Measurements from ENCODE around the gene NEGR1. TPM values are rescaled to one million over a fixed set of nuclear protein-coding genes. Genes with fewer than 3 reads are reported as not detected.

The NEGR1 gene
- polyA plus RNA-seq, 3 donors from 2014 or later = 1.7 TPM; not detected in 2

DNA sequence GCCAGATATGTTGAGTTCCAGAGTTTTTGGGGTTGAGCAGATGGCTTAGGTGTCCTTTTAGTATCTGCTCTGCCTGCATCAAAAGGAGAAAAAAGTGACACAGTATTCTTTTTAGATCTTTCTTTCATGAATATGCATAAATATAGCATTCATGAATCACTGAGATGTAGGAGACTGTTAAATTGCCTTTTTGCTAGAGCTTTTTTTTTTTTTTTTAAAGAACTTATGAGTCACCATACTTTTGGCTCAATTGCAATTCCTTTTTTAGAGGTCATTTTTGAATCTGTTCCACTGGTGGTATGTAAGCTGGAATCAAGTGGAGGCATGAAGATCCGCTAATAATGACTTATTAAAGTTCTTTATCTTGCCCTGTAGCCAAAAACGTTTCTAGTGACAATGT lies 720.6 kb downstream of the NEGR1 start:
- Mint-ChIP-seq H3K27ac (no peak overlapping the region), H3K4me1 (no peaks in the 10 kb centered on the region), H3K4me3 (no peak overlapping the region), H3K27me3 (ENCODE audit: low read depth in 3 of 3) (peaks cover 0 to 2% (median 2%) of the 10 kb centered on the region in 3 donors), H3K9me3 (peaks cover 0 to 36% (median 4%) of the 10 kb centered on the region in 6 donors), H3K36me3 (no peaks in the 10 kb centered on the region)
- no peak for DNase-seq

DNA sequence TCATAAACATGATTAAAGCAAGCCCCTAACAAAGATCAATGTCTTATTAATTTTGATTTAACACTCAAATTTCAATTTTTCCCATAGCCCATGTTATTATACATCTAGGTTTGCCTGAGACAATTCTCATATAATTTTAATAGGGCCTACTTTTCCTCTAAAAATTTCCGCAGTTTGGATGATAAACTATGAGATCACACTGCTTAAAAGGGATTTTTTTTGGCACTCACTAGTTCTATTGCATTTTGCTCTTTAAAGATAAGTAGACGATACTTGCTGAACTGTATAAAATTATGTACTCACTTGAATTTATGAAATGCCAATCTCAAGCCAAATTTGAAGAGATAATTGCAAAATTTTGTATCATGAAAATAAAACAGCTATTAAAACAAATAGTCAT lies 721.1 kb downstream of the NEGR1 start:
- Mint-ChIP-seq H3K4me1 (no peaks in the 10 kb centered on the region), H3K36me3 (no peaks in the 10 kb centered on the region), H3K27me3 (ENCODE audit: low read depth in 3 of 3) (peaks cover 0 to 2% (median 2%) of the 10 kb centered on the region in 3 donors), H3K9me3 (peaks cover 0 to 30% (median 4%) of the 10 kb centered on the region in 6 donors), H3K4me3 (no peak overlapping the region), H3K27ac (no peak overlapping the region)
- DNase-seq = no peak

DNA sequence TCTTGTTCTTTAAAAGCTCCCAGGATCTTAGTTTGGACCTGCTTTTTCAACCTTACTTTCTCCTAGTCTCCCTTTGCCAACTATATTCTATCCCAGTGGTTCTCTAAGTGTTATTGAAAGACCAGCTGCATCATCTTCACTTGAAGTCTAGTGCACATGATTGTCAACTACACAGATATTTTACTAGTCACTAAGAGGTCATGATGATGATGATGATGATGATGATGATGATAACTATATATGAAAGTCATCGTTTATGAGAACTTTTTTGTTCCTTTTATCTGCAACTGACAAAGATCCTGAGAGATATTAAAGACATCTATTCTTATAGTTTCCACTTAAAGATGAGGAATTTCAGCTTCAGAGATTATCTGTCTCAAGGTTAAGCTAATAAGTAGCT lies 722.5 kb downstream of the NEGR1 start:
- DNase-seq = no peak
- Mint-ChIP-seq H3K27me3 (ENCODE audit: low read depth in 3 of 3) (peaks cover 0 to 2% (median 2%) of the 10 kb centered on the region in 3 donors), H3K36me3 (no peaks in the 10 kb centered on the region), H3K4me3 (no peak overlapping the region), H3K27ac (no peak overlapping the region), H3K9me3 (peaks cover 0 to 22% (median 4%) of the 10 kb centered on the region in 6 donors), H3K4me1 (no peaks in the 10 kb centered on the region)

DNA sequence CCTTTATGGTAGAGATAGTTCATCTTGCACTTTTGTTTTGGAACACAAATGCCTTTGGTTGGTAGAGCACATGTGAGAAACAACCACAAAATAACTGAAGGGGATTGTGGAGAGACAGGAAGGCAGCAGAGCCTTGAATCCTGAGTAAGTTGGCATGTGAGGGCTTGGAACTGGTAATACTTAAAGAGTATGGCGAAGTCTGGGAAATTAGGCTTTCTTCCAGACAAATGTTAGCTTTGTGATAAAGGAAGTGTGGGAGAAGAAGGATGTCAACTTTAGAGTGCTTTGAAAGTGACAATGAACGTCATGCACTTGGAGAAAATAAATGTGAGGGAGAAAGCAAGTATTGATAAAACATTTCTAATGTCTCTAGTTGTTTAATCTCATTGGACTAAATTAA lies 725.2 kb downstream of the NEGR1 start:
- peaks cover 0 to 2% (median 0%) of the 10 kb centered on the region in 3 donors for H3K27me3 Mint-ChIP-seq (ENCODE audit: low read depth in 3 of 3)
- no peaks in the 10 kb centered on the region for H3K4me1 Mint-ChIP-seq
- no peaks in the 10 kb centered on the region for H3K36me3 Mint-ChIP-seq
- peaks cover 0 to 6% (median 4%) of the 10 kb centered on the region in 6 donors for H3K9me3 Mint-ChIP-seq
- no peak for DNase-seq
- no peak overlapping the region for H3K4me3 Mint-ChIP-seq
- H3K27ac Mint-ChIP-seq = no peak overlapping the region

DNA sequence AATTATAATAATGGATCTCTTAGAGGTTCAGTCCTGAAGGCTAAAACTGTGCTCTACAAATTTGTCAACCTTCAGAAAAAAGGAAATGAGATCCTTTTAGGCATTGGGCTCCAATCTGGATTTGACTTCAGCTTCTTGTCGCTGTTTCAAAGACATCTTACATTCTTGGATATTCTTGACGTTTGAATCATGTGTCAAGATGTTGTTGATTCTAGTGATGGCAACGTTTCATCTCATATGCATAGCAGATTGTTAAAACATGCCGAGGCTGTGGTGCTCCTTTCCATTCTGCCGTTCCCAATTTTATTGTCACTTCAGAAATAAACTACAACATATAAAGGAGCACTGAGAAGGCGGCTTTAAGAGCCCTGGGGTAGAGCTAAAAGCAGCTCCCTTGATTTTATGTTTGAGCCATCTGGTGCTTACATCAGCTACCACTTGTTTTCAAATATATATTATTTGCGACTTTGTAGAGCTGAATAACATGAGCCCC lies 733.9 kb downstream of the NEGR1 start:
- Mint-ChIP-seq H3K36me3 (no peaks in the 10 kb centered on the region), H3K4me3 (no peak overlapping the region), H3K4me1 (no peaks in the 10 kb centered on the region), H3K9me3 (peaks cover 0 to 15% (median 3%) of the 10 kb centered on the region in 6 donors), H3K27me3 (ENCODE audit: low read depth in 3 of 3) (peaks cover 0 to 2% (median 0%) of the 10 kb centered on the region in 3 donors), H3K27ac (no peak overlapping the region)
- DNase-seq = no peak

DNA sequence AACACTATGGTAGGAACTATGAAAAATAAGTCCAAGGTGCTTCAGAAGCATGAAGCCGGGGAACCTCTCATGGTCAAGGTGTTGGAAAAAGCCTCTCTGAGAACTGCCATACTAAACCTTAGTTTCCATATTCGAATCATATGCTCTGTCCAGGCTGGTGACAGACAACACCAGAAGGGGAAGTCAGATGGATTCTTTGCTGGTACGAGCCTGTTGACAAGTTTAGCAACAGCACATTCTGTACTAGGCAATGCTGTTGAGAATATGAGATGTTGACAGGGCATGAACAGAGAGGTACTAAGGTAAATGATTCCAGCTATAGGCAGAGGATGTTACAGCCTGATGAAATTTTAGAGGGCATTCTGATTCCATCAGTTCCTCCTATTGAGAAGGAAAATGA lies 740.2 kb downstream of the NEGR1 start:
- no peaks in the 10 kb centered on the region for H3K4me1 Mint-ChIP-seq
- peaks cover 0 to 2% (median 0%) of the 10 kb centered on the region in 3 donors for H3K27me3 Mint-ChIP-seq (ENCODE audit: low read depth in 3 of 3)
- H3K4me3 Mint-ChIP-seq = no peak overlapping the region
- peaks cover 0 to 13% (median 4%) of the 10 kb centered on the region in 6 donors for H3K9me3 Mint-ChIP-seq
- H3K36me3 Mint-ChIP-seq = no peaks in the 10 kb centered on the region
- no peak for DNase-seq
- H3K27ac Mint-ChIP-seq = no peak overlapping the region

DNA sequence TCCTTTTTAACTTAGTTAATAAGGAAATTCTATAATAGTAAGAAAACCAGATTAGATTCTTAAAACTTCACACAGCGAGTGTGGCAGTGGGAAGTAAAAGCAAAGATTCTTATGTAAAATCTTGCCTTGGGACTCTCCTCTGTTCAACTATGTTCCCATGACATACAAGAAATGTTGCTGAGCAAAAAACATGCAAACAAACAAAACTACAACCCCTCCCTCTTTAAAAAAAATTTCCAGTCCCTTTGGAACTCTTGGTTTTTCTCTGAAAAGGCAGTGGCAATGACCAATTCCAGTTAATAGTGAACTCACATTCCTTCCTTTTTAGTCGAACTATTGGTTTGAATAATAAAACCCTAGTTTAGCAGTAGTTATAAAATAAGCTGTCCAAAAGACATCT lies 748.4 kb downstream of the NEGR1 start:
- no peak overlapping the region for H3K27ac Mint-ChIP-seq
- no peaks in the 10 kb centered on the region for H3K27me3 Mint-ChIP-seq (ENCODE audit: low read depth in 3 of 3)
- H3K4me1 Mint-ChIP-seq = no peaks in the 10 kb centered on the region
- H3K36me3 Mint-ChIP-seq = peaks cover 0 to 5% (median 0%) of the 10 kb centered on the region in 3 donors
- H3K4me3 Mint-ChIP-seq = no peak overlapping the region
- DNase-seq = no peak
- H3K9me3 Mint-ChIP-seq = peaks cover 0 to 9% (median 2%) of the 10 kb centered on the region in 6 donors

DNA sequence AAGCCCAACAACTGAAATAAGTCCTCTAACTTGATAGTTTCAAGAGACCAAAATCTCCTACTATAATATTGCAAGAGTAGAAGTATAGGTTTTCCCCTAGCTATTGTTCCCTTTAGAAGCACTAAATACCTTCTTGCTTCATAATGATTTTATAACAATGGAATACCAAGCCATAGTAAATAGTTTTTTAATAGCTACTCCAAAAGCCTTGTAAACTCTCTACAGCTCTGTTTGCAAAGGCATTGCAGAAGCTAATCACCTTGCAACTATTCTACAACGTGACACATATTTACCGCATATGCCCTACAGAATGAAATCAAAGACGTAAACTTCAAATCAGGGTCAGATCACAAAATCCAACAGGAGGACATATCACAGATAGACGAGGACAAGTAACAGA lies 750.0 kb downstream of the NEGR1 start:
- Mint-ChIP-seq H3K36me3 (peaks cover 0 to 5% (median 0%) of the 10 kb centered on the region in 3 donors), H3K9me3 (peaks cover 2 to 11% (median 4%) of the 10 kb centered on the region in 6 donors), H3K4me3 (no peak overlapping the region), H3K27me3 (ENCODE audit: low read depth in 3 of 3) (no peaks in the 10 kb centered on the region), H3K4me1 (no peaks in the 10 kb centered on the region), H3K27ac (no peak overlapping the region)
- no peak for DNase-seq

DNA sequence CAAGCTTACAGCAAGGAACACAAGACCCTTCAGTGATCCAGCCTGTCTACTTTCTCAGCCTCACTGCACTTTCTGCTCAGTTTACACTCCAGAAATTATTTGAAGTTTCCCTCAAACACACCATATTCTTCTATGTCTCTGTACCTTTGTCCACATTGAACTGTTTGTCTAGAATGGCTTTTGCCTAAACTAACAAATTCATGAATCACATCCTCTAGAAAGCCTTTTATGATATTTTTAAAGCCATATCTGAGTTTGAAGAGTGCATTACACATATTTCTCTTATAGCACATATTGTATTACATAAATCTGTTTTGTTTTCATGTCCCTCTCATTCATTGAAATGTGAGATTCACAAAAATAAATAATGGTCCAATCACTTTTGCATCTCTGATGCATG lies 755.5 kb downstream of the NEGR1 start:
- no peak overlapping the region for H3K27ac Mint-ChIP-seq
- H3K36me3 Mint-ChIP-seq = no peaks in the 10 kb centered on the region
- DNase-seq = no peak
- no peaks in the 10 kb centered on the region for H3K27me3 Mint-ChIP-seq (ENCODE audit: low read depth in 3 of 3)
- no peaks in the 10 kb centered on the region for H3K4me1 Mint-ChIP-seq
- H3K9me3 Mint-ChIP-seq = peaks cover 0 to 14% (median 5%) of the 10 kb centered on the region in 6 donors
- H3K4me3 Mint-ChIP-seq = no peak overlapping the region

DNA sequence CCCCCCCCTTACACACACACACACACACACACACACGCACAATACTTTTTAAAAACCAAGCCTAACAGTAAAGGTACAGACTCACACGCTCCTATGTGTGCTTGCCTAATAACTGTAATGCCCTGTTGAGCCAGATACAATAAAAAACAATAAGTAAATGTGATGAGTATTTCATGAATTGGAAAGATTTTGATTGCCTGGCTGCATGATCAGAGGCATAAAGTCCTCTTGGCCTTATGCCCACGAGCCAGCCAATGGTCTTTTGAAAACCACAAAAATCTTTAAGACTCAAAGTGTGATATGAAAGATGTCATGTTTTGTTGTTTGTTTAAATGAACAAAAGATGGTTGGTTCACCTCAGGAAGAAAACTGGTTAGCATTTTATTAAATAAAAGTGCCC lies 759.6 kb downstream of the NEGR1 start:
- Mint-ChIP-seq H3K27ac (no peak overlapping the region), H3K4me1 (no peaks in the 10 kb centered on the region), H3K36me3 (no peaks in the 10 kb centered on the region), H3K27me3 (ENCODE audit: low read depth in 3 of 3) (no peaks in the 10 kb centered on the region), H3K9me3 (peaks cover 0 to 14% (median 5%) of the 10 kb centered on the region in 6 donors), H3K4me3 (no peak overlapping the region)
- DNase-seq = no peak

DNA sequence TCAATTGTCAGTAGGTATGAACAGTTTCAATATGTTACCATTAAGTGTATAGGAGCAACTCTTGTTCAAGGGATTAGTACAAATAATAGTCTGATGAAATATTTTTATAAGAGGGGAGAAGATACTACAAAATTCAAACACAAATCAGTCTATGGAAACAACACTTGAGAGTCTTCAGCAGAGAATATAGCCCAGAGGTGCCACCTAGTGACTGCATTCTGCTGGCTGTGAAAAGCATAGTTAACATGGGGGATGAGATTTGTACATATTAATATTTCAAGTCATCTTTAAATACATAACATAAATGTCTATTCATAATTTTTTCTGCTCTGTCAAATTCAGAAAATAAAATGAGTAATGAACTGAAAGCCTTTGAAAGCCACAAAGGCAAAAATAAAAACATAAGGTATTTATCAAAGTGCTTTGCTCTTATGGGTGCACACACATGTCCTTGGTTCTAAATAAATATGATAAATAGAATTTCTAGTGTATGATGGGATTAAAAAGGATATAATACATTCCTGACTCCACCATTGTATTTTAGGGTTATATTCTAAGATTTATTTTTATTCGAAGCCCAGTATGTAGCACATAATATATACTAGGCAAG lies 760.6 kb downstream of the NEGR1 start:
- no peaks in the 10 kb centered on the region for H3K36me3 Mint-ChIP-seq
- no peak overlapping the region for H3K27ac Mint-ChIP-seq
- H3K9me3 Mint-ChIP-seq = peaks cover 0 to 8% (median 2%) of the 10 kb centered on the region in 6 donors
- DNase-seq = no peak
- H3K4me3 Mint-ChIP-seq = no peak overlapping the region
- H3K27me3 Mint-ChIP-seq (ENCODE audit: low read depth in 3 of 3) = no peaks in the 10 kb centered on the region
- no peaks in the 10 kb centered on the region for H3K4me1 Mint-ChIP-seq

DNA sequence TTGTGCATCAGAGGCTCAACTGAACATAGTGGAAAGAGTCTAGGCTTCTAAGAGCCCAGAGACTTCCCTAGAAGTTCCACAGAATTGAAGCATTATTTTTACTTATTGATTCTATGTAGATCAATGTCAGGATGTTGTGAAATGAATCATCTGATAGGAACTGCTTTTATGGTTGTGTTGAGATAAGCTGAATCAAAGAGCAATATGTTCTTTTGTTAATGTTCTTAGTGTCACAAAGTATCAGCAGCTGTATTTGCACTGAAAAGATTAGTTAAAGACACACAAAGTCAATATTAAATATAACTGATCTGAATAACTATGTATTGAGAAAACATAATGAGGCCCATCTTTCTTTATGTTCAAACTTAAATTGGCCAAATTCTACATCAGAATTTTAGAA lies 770.8 kb downstream of the NEGR1 start:
- no peak overlapping the region for H3K27ac Mint-ChIP-seq
- no peaks in the 10 kb centered on the region for H3K4me1 Mint-ChIP-seq
- peaks cover 0 to 3% (median 0%) of the 10 kb centered on the region in 3 donors for H3K36me3 Mint-ChIP-seq
- H3K9me3 Mint-ChIP-seq = peaks cover 5 to 16% (median 10%) of the 10 kb centered on the region in 6 donors
- no peak for DNase-seq
- H3K27me3 Mint-ChIP-seq (ENCODE audit: low read depth in 3 of 3) = peaks cover 0 to 2% (median 0%) of the 10 kb centered on the region in 3 donors
- H3K4me3 Mint-ChIP-seq = no peak overlapping the region

DNA sequence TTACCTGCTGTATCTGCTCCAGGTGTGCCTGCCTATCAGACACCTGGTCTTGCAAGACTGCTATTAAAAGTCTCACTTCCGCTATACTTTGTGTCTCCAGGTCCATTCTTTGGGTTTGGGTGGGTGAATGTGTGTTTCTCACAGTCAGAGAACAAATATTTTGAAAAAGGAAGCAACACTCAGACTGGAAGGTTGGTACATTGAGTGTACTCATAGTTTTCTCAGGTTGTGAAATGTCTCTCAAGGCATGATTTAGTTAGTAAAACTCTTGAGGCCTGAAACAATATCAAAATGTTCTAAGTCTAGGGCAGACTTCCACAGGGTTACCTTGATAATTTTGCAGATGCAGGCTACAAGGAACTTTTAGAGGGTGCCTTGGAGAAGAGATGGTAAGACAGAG lies 771.6 kb downstream of the NEGR1 start:
- H3K36me3 Mint-ChIP-seq = peaks cover 0 to 3% (median 0%) of the 10 kb centered on the region in 3 donors
- no peak for DNase-seq
- no peak overlapping the region for H3K4me3 Mint-ChIP-seq

DNA sequence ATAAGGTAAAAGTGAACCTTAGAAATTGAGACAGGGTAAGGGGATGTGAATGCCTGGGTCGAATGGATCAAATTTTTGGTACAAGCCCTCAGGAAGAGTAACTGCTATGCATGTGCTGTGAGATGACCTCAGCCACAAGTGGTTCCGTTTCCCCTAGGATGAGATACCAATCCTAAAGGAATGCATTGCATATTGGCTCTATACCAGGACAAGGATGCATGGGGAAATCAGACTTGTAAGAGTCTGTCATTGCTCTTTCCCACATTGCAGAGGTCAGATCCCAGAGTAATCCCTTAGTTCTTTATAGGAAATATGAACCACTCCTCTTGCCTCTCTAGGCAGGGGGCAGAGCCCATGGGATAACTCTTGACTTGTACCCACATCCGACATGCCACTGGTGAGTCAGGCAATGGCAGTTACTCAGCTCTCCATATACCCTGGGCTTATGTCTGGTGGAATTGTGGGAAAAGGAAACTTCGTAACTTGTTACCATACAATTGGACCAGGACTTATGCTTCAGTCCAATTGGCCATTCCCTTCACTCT lies 773.2 kb downstream of the NEGR1 start:
- Mint-ChIP-seq H3K27ac (no peak overlapping the region), H3K4me1 (no peaks in the 10 kb centered on the region), H3K27me3 (ENCODE audit: low read depth in 3 of 3) (peaks cover 0 to 2% (median 0%) of the 10 kb centered on the region in 3 donors), H3K36me3 (peaks cover 0 to 3% (median 0%) of the 10 kb centered on the region in 3 donors), H3K9me3 (peaks cover 5 to 29% (median 14%) of the 10 kb centered on the region in 6 donors), H3K4me3 (no peak overlapping the region)
- no peak for DNase-seq

More for the DNA sequence above, 771.6 kb downstream of the NEGR1 start:
- Mint-ChIP-seq H3K27ac (no peak overlapping the region), H3K4me1 (no peaks in the 10 kb centered on the region), H3K9me3 (peaks cover 5 to 23% (median 11%) of the 10 kb centered on the region in 6 donors), H3K27me3 (ENCODE audit: low read depth in 3 of 3) (peaks cover 0 to 2% (median 0%) of the 10 kb centered on the region in 3 donors)
